ENCODE results near the gene TTC38. TPM values are rescaled to one million over a fixed set of nuclear protein-coding genes. Genes with fewer than 3 reads are reported as not detected.

Gene TTC38
- total and polyA plus RNA-seq, 2 donors (not counting 3 experiments of a cell fraction or from before 2014, with no cell fraction given) = 31.6 to 39.7 TPM

DNA sequence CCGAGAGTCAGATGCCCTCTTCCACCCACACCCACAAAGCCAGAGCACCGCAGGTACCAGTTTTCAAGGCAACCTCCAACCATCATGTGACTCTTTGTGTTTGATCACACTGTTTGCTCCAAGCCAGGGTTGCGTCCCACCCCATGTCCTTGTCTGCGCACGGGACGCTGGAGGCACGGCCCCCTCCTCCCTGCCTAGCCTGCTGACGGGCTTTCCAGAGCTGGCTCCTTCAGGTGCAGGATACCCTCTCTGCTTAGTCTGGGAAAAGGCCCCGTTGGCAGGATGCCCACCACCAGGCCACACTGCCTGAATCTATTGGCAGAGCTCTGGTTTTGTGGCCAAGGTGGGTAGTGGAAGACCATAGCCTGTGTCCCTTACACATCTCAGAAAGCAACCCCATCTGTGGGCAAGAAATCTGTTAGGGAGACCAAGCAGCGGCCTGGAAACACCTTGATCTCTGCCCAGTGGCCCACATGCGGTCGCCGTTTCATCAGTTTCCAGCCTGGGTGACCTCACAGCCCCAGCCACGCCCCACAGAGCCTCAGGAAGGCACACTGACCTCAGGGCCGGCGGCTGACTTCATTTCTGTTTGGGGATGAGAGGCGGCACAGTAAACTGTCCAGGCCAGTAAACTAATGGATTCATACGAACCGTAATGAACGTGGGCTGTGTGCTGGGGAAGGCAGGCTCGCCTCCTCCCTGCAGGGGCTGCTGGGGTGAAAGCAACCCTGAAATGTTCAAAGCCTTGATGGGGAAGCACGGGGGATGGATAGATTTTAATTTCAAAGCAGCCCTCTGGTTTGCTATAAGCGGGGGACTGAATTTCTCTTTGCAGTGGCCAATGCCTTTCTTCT is 43.5 kb upstream of the TTC38 start:
- no peaks in the 10 kb centered on the region for H3K9me1 ChIP-seq (replicated peaks; ENCODE audit: control insufficient read depth, extremely low read depth, insufficient read depth, low read length)
- H3K9me3 ChIP-seq (replicated peaks; ENCODE audit: control insufficient read depth, insufficient read depth, low read length) = no peaks in the 10 kb centered on the region
- no peak overlapping the region for H3K4me3 ChIP-seq (replicated peaks in 1 of 3; ENCODE audit: insufficient read depth in 1 of 3, low read depth in 1 of 3, low read length in 3 of 3)
- intact Hi-C loops (cut with micrococcal nuclease) = no loop called here
- H3K9ac ChIP-seq (replicated peaks; ENCODE audit: extremely low read depth, insufficient read depth, low read length) = no peak overlapping the region
- ChIA-PET POLR2A (interaction anchor here (0.7 kb wide), 1 partner anchor 21 kb away, joined by 11 read pairs; no protein-coding TSS in a partner anchor), CTCF (interaction anchor here (0.5 kb wide), 1 partner anchor 309 kb away, joined by 3 read pairs; no protein-coding TSS in a partner anchor)
- FAIRE-seq (no peak), DNase-seq (ENCODE audit: low read depth, low spot score) (no peak)
- no peaks in the 10 kb centered on the region for H4K20me1 ChIP-seq (replicated peaks; ENCODE audit: control insufficient read depth, extremely low read depth, insufficient read depth, low read length)
- H3K36me3 ChIP-seq (ENCODE audit: control insufficient read depth in 2 of 2, extremely low read depth in 1 of 2, insufficient read depth in 2 of 2, low read length in 2 of 2) = no peaks in the 10 kb centered on the region
- no peaks in the 10 kb centered on the region for H3K79me2 ChIP-seq (ENCODE audit: control insufficient read depth, insufficient read depth, low read length)
- H3K4me2 ChIP-seq (ENCODE audit: insufficient read depth, low read length) = no peak overlapping the region
- dilution Hi-C loops (cut with MboI; ENCODE audit: extremely low pct_ligation_motif_present, low sequenced_read_pairs) = no loop called here
- no peaks in the 10 kb centered on the region for H3K27me3 ChIP-seq (ENCODE audit: control insufficient read depth in 2 of 2, insufficient read depth in 2 of 2, low read length in 2 of 2)
- H3K27ac ChIP-seq (ENCODE audit: insufficient read depth, low read depth, low read length) = no peak overlapping the region
- TF ChIP-seq, protein P1, sequence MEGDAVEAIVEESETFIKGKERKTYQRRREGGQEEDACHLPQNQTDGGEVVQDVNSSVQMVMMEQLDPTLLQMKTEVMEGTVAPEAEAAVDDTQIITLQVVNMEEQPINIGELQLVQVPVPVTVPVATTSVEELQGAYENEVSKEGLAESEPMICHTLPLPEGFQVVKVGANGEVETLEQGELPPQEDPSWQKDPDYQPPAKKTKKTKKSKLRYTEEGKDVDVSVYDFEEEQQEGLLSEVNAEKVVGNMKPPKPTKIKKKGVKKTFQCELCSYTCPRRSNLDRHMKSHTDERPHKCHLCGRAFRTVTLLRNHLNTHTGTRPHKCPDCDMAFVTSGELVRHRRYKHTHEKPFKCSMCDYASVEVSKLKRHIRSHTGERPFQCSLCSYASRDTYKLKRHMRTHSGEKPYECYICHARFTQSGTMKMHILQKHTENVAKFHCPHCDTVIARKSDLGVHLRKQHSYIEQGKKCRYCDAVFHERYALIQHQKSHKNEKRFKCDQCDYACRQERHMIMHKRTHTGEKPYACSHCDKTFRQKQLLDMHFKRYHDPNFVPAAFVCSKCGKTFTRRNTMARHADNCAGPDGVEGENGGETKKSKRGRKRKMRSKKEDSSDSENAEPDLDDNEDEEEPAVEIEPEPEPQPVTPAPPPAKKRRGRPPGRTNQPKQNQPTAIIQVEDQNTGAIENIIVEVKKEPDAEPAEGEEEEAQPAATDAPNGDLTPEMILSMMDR (IDR thresholded peaks at IDR 0.05; ENCODE audit: extremely low read depth in 1 of 2, insufficient read depth in 1 of 2, low read depth in 1 of 2, low read length in 2 of 2) = no peak
- TF ChIP-seq FOS (IDR thresholded peaks at IDR 0.05; ENCODE audit: borderline replicate concordance, insufficient read depth, low read length) (no peak), EZH2 (IDR thresholded peaks at IDR 0.05; ENCODE audit: borderline replicate concordance, low read depth, low read length, severe bottlenecking) (no peak), MYC (IDR thresholded peaks at IDR 0.05; ENCODE audit: low read depth, low read length) (no peak), POLR2AphosphoS5 (IDR thresholded peaks at IDR 0.05; ENCODE audit: insufficient read depth, low read depth, low read length) (no peak), JUN (IDR thresholded peaks at IDR 0.05; ENCODE audit: borderline replicate concordance, insufficient read depth, insufficient read length, low read depth) (no peak), GATA2 (IDR thresholded peaks at IDR 0.05; ENCODE audit: insufficient read depth, insufficient read length, low read depth, low read length) (no peak)
- no peak overlapping the region for H2AFZ ChIP-seq (ENCODE audit: low read depth, low read length)
- no peaks in the 10 kb centered on the region for H3K4me1 ChIP-seq (ENCODE audit: control insufficient read depth, extremely low read depth, insufficient read depth, low read length)
- BruUV-seq (replicated peaks) = no TSS peak

Measured in endothelial cell of umbilical vein (primary cell).